DMS114 treated with DMSO at 0.1 percent for 48 hours (cell line): ENCODE results near the gene TIMM8A.
"Not testable (repeated sequence)": the region's sequence is repeated elsewhere in the genome, so short reads cannot be mapped to it uniquely, and the experiment has no call there.

Experiments used
- DNase-seq: peaks from one replicate; lab custom pipeline; 2025; ENCODE audit not compliant: unreplicated experiment; lab: John Stamatoyannopoulos, UW

The TIMM8A gene

GRCh38 chrX:101360390-101360789 is 11.8 kb upstream of the TIMM8A start:
- no peak for DNase-seq

- no peak for DNase-seq
Measured at GRCh38 chrX:101359966-101360365, 11.4 kb upstream of the TIMM8A start.

GRCh38 chrX:101357166-101357795 is 8.7 kb upstream of the TIMM8A start:
- DNase-seq = no peak

- DNase-seq = no peak
Measured at GRCh38 chrX:101349193-101349562, 636 bp upstream of the TIMM8A start.

- DNase-seq = no peak
Measured at GRCh38 chrX:101347859-101348451, 587 bp downstream of the TIMM8A start.

GRCh38 chrX:101337776-101338271 is 10.7 kb downstream of the TIMM8A start:
- DNase-seq = no peak

- DNase-seq = not testable (repeated sequence)
Measured at GRCh38 chrX:101334310-101334709, 14.2 kb downstream of the TIMM8A start.

GRCh38 chrX:101326600-101326999 is 21.9 kb downstream of the TIMM8A start:
- not testable (repeated sequence) for DNase-seq

- DNase-seq = no peak
Measured at GRCh38 chrX:101303790-101304189, 44.8 kb downstream of the TIMM8A start.
